ENCODE results near the gene GCSAML.

- TF ChIP-seq EZH2 (IDR thresholded peaks at IDR 0.05; ENCODE audit: insufficient read depth, poor library complexity, severe bottlenecking): no peak
- no peak for TF ChIP-seq EZH2phosphoT487 (IDR thresholded peaks at IDR 0.05; ENCODE audit: insufficient read depth, low read depth)
Observed at GRCh38 chr1:247557926-247558674, 9.2 kb downstream of the GCSAML start.

Data from GM23248 (cell line).